ENCODE measurements around the gene ORC5. TPM values are rescaled to one million over a fixed set of nuclear protein-coding genes. Genes with fewer than 3 reads are reported as not detected.

The ORC5 gene
- total and polyA plus RNA-seq, 8 donors, result 2.8 to 16.5 (median 11.3) TPM

DNA sequence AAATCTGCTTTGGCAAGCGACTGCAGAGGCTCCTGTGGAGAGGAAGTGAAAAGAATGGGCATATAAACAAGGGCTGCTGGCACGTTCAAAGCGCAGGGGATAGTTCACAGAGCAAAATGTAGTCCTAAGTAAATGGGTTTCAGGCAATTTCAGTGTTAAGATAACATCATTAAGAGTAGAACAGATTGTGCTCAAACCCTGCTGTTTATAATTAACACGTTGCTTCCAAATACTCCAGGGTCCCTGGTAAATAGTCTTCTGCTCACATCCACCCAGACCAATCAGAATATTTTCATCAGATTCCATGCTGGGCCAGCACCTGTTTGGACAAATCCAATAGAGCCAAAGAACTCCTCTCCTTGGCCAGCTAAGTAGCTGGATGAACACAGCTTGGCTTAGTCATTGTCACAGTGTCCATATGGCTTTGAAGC, 81.4 kb downstream of the ORC5 start:
- TF ChIP-seq, protein P1, sequence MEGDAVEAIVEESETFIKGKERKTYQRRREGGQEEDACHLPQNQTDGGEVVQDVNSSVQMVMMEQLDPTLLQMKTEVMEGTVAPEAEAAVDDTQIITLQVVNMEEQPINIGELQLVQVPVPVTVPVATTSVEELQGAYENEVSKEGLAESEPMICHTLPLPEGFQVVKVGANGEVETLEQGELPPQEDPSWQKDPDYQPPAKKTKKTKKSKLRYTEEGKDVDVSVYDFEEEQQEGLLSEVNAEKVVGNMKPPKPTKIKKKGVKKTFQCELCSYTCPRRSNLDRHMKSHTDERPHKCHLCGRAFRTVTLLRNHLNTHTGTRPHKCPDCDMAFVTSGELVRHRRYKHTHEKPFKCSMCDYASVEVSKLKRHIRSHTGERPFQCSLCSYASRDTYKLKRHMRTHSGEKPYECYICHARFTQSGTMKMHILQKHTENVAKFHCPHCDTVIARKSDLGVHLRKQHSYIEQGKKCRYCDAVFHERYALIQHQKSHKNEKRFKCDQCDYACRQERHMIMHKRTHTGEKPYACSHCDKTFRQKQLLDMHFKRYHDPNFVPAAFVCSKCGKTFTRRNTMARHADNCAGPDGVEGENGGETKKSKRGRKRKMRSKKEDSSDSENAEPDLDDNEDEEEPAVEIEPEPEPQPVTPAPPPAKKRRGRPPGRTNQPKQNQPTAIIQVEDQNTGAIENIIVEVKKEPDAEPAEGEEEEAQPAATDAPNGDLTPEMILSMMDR (IDR thresholded peaks at IDR 0.05), result no peak
- H3K9me3 ChIP-seq, result no peaks in the 10 kb centered on the region
- WGBS, 2 donors, result 86 to 87% methylated on average over 4 of the region's 4 CpGs
- H3K4me1 ChIP-seq, result no peaks in the 10 kb centered on the region
- peaks cover 0 to 6% (median 0%) of the 10 kb centered on the region in 3 donors for H3K36me3 ChIP-seq
- intact Hi-C loops (cut with DNase I), result no loop called here
- H3K27me3 ChIP-seq, result no peaks in the 10 kb centered on the region
- no peak overlapping the region for H3K4me3 ChIP-seq
- DNase-seq, result no peak
- ATAC-seq, result no peak
- H3K27ac ChIP-seq, result no peak overlapping the region
- no peak for FAIRE-seq

DNA sequence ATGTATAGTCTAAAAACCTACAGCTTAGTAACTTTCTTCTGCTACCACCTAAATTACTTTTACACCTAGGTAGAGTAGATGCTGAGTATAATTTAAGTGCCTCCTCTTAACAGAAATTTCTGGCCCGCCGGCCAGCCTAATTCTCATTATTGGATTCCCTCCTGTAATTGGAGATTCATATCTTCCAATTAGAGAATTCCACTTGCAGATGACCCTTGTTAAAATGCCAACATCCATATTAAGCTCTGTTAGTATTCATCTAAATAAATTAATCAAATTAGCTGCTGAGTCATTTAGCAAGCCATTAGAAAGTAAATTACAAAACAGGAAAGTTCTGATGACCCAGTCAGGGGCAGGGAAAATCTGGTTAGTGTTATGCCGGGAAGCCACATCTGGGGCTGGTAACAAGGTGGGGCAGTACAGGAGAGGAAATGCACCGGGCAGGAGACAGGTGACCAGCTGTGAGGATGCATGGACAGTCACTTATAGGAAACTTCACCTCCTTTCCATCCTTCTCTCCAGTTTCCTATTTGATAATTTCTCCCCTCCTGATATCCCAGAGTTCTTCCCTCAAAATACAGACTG, 82.8 kb downstream of the ORC5 start:
- Histone ChIP-seq H3K27ac (no peak overlapping the region), H3K9me3 (no peaks in the 10 kb centered on the region), H3K27me3 (no peaks in the 10 kb centered on the region), H3K4me1 (no peaks in the 10 kb centered on the region), H3K4me3 (no peak overlapping the region), H3K36me3 (peaks cover 0 to 6% (median 0%) of the 10 kb centered on the region in 3 donors)
- intact Hi-C loops (cut with DNase I), result no loop called here
- WGBS, 2 donors, result 78 to 92% methylated on average over 4 of the region's 4 CpGs
- DNase-seq (no peak), ATAC-seq (no peak), FAIRE-seq (no peak)
- TF ChIP-seq, protein P1 (IDR thresholded peaks at IDR 0.05), result no peak

DNA sequence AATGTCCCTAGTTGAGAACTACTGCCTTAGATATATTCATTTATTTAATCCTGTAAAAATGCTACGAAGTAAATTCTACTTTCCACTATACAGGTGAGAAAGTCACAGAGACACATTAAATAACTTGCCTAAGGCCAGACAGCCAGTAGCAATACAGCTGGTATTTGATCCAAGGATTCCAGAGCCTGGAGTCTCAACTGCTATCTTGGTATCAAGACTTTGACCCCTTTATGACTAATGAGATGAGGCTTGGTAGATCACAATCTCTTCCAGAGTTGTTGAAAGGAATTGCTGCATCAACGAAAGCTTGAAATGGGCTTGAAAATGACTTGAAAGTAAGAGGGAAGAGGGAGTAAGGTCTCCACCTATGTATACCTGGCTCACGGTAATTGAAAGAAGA, 83.3 kb downstream of the ORC5 start:
- ATAC-seq (no peak), DNase-seq (no peak), FAIRE-seq (no peak)
- Histone ChIP-seq H3K36me3 (peaks cover 0 to 6% (median 0%) of the 10 kb centered on the region in 3 donors), H3K27ac (no peak overlapping the region), H3K4me3 (no peak overlapping the region), H3K9me3 (no peaks in the 10 kb centered on the region), H3K27me3 (no peaks in the 10 kb centered on the region), H3K4me1 (no peaks in the 10 kb centered on the region)
- TF ChIP-seq, protein P1 (IDR thresholded peaks at IDR 0.05), result no peak
- 94 to 97% methylated on average over 3 of the region's 3 CpGs for WGBS, 2 donors
- intact Hi-C loops (cut with DNase I), result no loop called here

DNA sequence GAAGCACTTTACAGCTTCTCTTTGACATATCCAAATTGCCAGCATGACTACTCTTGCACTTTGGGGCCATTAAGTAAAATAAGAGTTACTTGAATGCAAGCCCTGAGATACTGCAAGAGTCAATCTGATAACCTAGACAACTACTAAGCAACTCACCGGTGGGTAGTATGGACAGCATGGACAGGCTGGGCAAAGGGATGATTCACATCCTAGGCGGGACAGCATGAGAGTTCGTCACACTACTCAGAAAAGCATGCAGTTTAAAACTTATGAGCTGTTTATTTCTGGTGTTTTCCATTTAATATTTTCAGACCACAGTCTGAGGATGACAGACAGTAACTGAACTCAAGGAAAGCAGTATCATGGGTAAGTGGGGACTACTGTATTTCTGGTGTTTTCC, 84.0 kb downstream of the ORC5 start:
- intact Hi-C loops (cut with DNase I), result no loop called here
- no peak overlapping the region for H3K27ac ChIP-seq
- ATAC-seq, result no peak
- H3K4me1 ChIP-seq, result no peaks in the 10 kb centered on the region
- no peaks in the 10 kb centered on the region for H3K9me3 ChIP-seq
- TF ChIP-seq, protein P1 (IDR thresholded peaks at IDR 0.05), result no peak
- H3K27me3 ChIP-seq, result no peaks in the 10 kb centered on the region
- peaks cover 0 to 6% (median 0%) of the 10 kb centered on the region in 3 donors for H3K36me3 ChIP-seq
- DNase-seq, result no peak
- FAIRE-seq, result no peak
- no peak overlapping the region for H3K4me3 ChIP-seq
- 95 to 96% methylated on average over 3 of the region's 3 CpGs for WGBS, 2 donors

DNA sequence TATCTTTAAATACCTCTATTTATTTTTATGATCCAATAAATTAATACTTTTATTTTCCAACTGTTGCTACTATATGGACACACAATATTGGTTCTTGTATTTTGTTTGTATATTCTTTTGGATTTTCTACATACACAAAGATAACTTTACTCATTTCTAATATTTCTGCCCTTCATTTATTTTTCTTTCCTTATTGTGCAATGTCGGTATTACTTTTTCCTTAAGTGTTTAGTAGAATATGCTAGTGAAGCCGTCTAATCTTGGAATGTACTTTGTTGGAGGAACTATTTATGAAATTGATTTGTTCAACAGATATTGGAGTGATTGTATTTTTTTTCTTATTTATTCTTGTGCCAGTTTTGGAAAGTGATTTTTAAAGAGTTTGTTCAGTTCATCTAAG, 94.0 kb downstream of the ORC5 start:
- H3K4me3 ChIP-seq, result no peak overlapping the region
- ATAC-seq (no peak), FAIRE-seq (peak; percentile 26), DNase-seq (no peak)
- WGBS, 2 donors, result 68 to 78% methylated on average over 2 of the region's 2 CpGs
- no peaks in the 10 kb centered on the region for H3K9me3 ChIP-seq
- TF ChIP-seq, protein P1 (IDR thresholded peaks at IDR 0.05), result no peak
- intact Hi-C loops (cut with DNase I), result no loop called here
- no peaks in the 10 kb centered on the region for H3K36me3 ChIP-seq
- H3K27ac ChIP-seq, result no peak overlapping the region
- H3K27me3 ChIP-seq, result no peaks in the 10 kb centered on the region
- H3K4me1 ChIP-seq, result no peaks in the 10 kb centered on the region
